GM12891 (cell line): ENCODE results near the gene ITFG2.

Source experiments
- PAX5 ChIP-seq: IDR thresholded peaks from 2 replicates; pipeline ENCODE4 v1.6.1; 2011; ENCODE audit warnings: low read length, moderate library complexity, mild to moderate bottlenecking; ENCODE audit not compliant: insufficient read depth, severe bottlenecking
- POLR2A ChIP-seq: IDR thresholded peaks from 2 replicates; pipeline ENCODE4 v1.6.1; 2011; ENCODE audit warnings: low read depth, low read length, control low read depth
- POLR2AphosphoS5 ChIP-seq: IDR thresholded peaks from 2 replicates; pipeline ENCODE4 v1.6.1; 2011; ENCODE audit warnings: low read depth, low read length, control low read depth

DNA sequence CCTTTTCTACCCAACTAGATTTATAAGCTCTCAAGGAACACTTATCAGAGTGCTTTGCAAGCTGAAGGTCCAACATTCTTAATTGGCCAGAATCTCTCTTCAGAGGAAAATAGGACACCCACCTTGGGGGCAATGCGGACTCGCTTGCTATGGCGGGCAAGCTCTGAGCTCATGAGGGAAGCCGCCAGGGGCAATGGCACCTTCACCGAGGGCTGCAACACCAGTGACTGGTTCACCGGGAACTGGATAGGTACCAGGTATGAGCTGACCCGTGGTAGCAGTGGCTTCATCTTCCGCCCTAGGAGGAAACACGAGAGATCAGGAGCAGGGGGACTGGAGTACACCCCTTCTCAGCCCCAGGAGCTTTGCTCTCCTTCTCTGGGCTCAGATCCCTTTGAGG, 51.7 kb downstream of the ITFG2 start:
- no peak for TF ChIP-seq POLR2AphosphoS5
- no peak for TF ChIP-seq POLR2A
- no peak for TF ChIP-seq PAX5
